CD1c-positive myeloid dendritic cell (primary cell): ENCODE data around the gene SLC35A3.
"Not testable (repeated sequence)": the region's sequence is repeated elsewhere in the genome, so short reads cannot be mapped to it uniquely, and the experiment has no call there.

Source experiments
- DNase-seq: peaks from one replicate; pipeline ENCODE4 v3.0.0-alpha.2; 2016; ENCODE audit errors: extremely low spot score

SLC35A3 gene

GRCh38 chr1:99972066-99972465, 2.3 kb downstream of the SLC35A3 start:
- DNase-seq, result not testable (repeated sequence)

DNA sequence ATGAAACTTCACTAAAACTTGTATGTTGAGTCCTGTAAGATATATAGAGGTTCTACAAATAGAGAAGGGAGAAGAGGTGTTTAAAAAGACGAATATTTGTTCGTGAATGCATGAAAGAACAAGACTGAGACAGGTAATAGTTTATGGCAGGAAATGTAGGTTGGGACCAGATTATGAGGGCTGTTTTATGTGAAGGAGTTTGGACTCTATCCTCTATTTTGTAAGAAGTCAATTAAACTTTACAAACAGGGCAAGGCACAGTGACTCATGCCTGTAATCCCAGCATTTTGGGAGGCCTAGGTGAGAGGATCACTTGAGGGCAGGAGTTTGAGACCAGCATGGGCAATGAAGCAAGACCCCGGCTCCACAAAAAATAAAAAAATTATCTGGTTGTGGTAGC, 5.7 kb downstream of the SLC35A3 start:
- no peak for DNase-seq

DNA sequence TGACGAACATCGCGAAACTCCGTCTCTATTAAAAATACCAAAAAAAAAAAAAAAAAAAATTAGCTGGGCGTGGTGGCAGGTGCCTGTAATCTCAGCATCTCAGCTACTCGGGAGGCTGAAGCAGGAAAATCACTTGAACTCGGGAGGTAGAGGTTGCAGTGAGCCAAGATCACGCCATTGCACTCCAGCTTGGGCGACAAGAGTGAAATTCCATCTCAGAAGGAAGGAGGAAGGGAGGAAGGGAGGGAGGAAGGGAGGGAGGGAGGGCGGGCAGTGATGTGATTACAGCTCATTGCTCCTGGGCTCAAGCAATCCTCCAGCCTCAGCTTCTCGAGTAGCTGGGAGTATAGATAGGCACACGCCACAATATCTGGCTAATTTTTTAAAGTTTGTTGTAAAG, 7.5 kb downstream of the SLC35A3 start:
- not testable (repeated sequence) for DNase-seq

DNA sequence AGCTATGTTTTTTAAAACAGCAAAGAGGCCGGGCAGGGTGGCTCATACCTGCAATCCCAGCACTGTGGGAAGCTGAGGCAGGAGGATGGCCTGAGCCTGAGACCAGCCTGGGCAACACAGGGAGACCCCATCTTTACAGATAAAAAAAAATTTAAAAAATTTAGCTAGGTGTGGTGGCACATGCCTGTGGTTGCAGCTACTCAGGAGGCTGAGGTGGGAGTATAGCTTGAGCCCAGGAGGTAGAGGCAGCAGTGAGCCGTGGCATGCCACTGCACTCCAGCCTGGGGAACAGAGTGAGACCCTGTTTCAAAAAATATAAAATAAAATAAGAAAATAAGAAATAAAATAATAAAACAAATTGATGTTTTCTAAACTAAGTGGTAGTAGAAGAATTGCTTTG, 8.4 kb downstream of the SLC35A3 start:
- no peak for DNase-seq

- no peak for DNase-seq
Observed at GRCh38 chr1:99979091-99979490, 9.3 kb downstream of the SLC35A3 start.

GRCh38 chr1:99980928-99981327, 11.1 kb downstream of the SLC35A3 start:
- DNase-seq, result no peak

GRCh38 chr1:99986656-99987225, 16.9 kb downstream of the SLC35A3 start:
- no peak for DNase-seq

- DNase-seq, result no peak
Observed at GRCh38 chr1:99988210-99988765, 18.5 kb downstream of the SLC35A3 start.

GRCh38 chr1:99992044-99992722, 22.4 kb downstream of the SLC35A3 start:
- no peak for DNase-seq

DNA sequence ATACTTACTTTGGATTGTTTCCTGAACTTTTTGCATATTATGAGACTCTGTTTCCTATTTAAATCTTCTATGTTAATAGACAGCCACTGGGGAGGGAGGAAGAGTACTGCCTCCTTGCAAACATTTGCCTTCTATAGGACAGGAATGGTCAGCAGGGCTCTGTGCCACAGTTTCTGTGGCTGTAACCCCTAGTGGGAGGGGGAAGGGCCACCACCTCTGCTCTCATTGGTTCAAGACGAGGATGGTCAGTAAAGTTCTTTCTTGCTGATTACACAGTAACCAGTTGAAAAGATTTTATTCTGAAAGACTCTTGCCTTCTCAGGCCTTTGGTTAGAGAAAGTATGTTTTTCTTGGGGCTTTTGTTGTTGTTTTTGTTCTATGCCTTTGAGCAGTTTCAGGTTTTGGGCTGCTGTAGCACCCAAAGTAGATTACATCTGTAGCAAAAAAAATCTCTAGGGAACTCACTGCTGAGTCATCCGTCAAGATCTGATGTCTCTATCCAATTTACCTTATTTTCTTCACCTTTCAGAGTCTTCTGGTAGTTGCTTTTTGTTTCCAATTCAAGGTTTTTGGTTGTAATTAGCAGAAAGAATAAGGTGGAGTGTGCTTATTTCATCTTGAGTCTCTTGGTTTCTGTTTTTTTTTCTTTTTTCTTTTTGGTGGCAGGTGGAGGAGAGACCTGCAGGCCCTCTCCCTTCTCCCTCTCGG, 23.1 kb downstream of the SLC35A3 start:
- no peak for DNase-seq

DNA sequence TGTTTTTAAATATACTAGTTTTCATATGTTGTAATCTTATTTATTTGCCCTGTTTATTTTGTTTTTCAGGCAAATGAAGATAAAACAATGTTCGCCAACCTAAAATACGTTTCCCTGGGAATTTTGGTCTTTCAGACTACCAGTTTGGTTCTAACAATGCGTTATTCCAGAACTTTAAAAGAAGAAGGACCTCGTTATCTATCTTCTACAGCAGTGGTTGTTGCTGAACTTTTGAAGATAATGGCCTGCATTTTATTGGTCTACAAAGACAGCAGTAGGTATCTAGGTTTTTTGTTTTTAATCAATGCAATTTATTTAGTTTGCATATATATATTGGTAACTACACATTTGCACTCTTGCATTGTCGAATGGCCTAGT, 23.7 kb downstream of the SLC35A3 start:
- DNase-seq, result no peak

DNA sequence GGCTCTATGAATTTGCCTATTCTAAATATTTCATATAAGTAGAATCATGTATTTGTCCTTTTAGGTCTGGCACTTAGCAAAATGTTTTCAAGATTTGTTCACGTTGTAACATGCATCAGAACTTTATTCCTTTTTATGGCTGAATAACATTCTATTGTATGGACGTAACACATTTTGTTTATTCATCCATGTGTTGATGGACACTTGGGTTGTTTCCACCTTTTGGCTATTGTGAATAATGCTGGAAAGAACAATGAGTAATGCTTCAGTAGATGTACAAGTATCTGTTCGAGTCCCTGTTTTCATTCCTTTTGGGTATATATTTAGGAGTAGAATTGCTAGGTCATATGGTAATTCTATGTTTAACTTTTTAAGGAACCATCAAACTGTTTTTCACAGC, 24.7 kb downstream of the SLC35A3 start:
- DNase-seq, result no peak

- DNase-seq, result no peak
Observed at GRCh38 chr1:99996951-99997350, 27.2 kb downstream of the SLC35A3 start.

DNA sequence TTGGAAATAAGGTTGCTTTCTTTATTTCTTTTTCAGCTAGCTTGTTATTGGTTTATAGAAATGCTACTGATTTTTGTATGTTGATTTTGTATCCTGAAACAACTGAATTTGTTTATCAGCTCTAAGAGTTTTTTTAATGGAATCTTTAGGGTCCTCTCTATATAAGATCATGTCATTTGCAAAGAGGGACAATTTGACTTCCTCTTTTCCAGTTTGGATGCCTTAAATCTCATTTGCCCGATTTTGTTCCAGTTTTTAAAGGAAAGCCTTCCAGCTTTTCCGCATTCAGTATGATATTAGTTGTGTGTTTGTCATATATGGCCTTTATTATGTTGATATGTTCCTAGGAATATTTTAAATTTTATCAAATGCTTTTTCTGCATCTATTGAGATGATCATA, 31.7 kb downstream of the SLC35A3 start:
- DNase-seq, result no peak

- DNase-seq, result no peak
Observed at GRCh38 chr1:100005424-100005823, 35.6 kb downstream of the SLC35A3 start.

- no peak for DNase-seq
Observed at GRCh38 chr1:100006688-100007087, 36.9 kb downstream of the SLC35A3 start.

GRCh38 chr1:100009458-100009857, 39.7 kb downstream of the SLC35A3 start:
- DNase-seq, result no peak

GRCh38 chr1:100010804-100011203, 41.0 kb downstream of the SLC35A3 start:
- DNase-seq, result no peak

DNA sequence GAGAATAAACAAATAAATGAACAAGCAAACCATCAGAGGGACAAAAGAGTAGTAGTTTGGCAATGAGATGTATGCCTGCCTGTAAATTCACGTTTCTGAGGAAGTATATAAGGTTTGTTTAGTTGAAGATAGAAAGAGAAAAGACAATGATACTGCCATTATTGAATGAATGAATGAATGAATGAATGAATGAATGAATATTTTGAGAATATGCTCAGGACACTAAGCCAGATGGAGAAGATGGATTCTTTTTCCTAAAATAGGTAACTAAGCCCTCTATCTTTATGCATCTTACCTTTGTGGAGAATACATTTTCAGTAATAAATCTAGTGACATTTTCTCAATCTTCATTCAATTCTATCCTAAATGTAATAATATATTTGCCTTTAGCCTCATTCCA, 49.4 kb downstream of the SLC35A3 start:
- no peak for DNase-seq

- DNase-seq, result no peak
Observed at GRCh38 chr1:100023482-100023881, 53.7 kb downstream of the SLC35A3 start.

DNA sequence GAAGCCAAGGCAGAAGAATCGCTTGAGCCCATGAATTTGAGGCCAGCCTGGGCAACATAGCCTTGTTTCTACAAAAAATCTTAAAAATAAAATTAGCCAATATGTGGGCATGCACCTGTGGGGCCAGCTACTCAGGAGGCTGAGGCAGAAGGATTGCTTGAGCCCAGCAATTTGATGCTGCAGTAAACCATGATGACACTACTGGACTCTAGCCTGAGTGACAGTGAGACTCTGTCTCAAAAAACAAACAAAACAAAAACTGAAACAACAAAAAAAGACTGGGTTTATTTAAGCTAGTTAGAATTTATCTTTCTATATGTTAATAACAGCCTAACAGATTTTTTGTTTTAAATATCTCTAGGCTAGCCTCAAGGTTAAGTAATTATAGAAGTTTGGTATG, 57.4 kb downstream of the SLC35A3 start:
- no peak for DNase-seq

- DNase-seq, result no peak
Observed at GRCh38 chr1:100028765-100029164, 59.0 kb downstream of the SLC35A3 start.

DNA sequence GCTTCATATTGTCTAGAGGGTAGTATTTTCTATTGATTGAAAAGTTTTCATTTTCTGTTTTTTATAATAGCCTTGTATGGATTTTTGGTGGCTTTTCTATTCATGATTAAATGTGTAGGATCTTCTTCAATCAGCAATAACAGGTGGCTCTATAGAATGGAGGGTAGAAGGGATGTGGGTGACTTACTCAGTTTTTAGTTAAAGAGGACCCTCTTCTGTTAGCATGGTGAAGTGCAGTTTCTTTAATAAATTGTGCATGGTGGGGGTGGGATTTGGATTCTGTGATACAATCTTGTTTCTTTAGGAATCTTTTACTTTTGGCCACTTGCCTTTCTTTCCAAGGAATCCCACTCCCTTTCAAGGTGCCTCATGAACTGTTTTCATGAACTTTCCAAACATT, 64.7 kb downstream of the SLC35A3 start:
- peak; percentile 13 for DNase-seq
